GM19455 (cell line): ENCODE data around the gene FMNL3.
"Not testable (repeated sequence)": the region's sequence is repeated elsewhere in the genome, so short reads cannot be mapped to it uniquely, and the experiment has no call there.

Experiments
- ATAC-seq: cut with Tn5 transposase; IDR thresholded peaks from one replicate; pipeline ENCODE4 v1.9.1; 2021; ENCODE audit not compliant: unreplicated experiment

Gene FMNL3

DNA sequence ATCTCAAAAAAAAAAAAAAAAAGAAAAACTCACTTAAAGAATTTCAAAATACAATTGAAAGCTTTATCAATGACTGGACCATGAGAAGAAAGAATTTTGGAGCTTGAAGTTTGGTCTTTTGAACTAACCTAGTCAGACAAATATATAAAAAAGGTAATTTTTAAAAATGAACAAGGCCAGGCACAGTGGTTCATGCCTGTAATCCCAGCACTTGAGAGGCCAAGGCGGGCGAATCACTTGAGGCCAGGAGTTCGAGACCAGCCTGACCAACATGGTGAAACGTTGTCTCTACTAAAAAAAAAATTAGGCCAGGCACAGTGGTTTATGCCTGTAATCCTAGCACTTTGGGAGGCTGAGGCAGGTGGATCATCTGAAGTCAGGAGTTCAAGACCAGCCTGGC, 96.4 kb downstream of the FMNL3 start:
- ATAC-seq = not testable (repeated sequence)

DNA sequence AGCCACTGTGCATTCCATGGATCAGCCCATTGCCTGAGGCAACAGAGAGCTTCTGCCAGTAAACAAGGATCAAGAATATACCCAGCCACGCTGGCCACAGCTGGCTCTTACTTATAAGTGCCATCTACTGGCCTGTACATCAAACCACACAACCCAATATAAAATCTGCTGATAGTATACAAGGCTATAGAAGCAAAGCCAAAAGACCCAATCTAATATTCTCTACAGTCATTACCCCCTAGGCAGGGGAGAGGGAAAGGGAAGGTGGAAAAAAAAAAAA, 97.4 kb downstream of the FMNL3 start:
- ATAC-seq = no peak

- no peak for ATAC-seq
These were observed 97.9 kb downstream of the FMNL3 start for GRCh38 chr12:49609059-49609874.

GRCh38 chr12:49605539-49605938, 101.7 kb downstream of the FMNL3 start, which contains the start of gene FAM186B:
FAM186B (minus strand) TSS chr12:49605639; CDS start chr12:49605477, 162 bp downstream.
- ATAC-seq = not testable (repeated sequence)

GRCh38 chr12:49604856-49605255, 102.3 kb downstream of the FMNL3 start:
- no peak for ATAC-seq

DNA sequence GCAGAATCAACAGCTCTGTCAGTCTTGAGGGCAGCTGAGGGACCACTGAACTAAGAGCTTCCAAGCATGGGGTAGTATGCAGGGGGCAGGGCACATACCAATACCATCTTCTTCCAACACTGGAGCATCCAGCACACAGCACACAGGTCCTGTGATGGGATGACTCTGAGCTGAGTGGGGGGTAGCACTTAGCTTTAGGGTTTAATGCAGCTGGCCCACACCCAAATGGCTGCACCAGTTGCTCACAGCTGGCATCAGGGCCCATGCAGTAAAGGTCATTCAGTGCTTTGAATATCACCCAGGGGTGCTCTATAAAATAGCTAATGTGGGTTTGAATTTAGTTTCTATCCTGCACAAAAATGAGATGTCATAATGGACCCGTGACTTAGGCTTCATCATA, 103.5 kb downstream of the FMNL3 start:
- ATAC-seq = no peak

DNA sequence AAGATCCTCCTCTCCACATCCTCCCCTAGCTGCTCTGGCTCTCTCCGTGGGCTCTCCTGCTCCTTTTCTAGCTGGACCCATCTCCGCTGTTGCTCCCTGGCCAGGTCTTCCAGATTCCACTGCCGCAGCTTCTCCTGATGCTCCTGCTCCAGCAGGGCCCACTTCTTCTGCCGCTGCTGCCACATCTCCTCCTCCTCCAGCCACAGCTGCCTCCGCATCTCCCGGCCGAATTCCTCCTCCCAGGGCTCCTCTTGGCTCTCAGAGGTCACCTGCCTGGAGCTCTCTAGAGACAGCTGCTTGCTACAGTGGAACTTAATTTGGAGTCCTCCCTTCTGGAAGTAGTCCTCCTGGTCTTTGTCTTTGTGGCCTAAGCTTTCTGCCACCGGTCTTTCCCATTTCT, 107.2 kb downstream of the FMNL3 start:
- ATAC-seq = no peak

DNA sequence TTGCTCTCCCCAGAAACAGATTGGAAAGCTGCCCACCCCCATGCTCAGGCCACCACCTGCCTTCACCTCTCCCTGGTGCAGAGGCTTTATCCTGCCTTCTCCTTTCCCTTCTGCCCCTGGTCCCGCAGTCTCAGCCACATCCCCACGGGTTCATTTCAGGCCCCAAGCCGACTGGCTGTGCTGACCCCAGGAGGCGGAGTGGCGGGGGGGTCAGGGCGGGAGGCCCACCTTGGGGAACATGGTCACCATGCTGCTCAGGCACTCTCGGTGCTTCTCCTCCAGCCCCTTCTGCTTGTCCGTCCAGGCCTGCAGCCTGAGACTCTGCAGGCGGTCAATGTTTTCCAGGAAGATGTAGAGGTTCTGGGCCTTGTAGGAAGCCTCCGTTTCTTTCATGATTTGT, 108.7 kb downstream of the FMNL3 start:
- ATAC-seq = no peak

GRCh38 chr12:49588721-49589516, 118.3 kb downstream of the FMNL3 start:
- no peak for ATAC-seq

- no peak for ATAC-seq
These were observed 118.9 kb downstream of the FMNL3 start for GRCh38 chr12:49588281-49588680.

- ATAC-seq = no peak
These were observed 119.9 kb downstream of the FMNL3 start for GRCh38 chr12:49587174-49587908.
